Measurements from ENCODE around the gene OR2H1.
"Not testable (repeated sequence)": the region's sequence is repeated elsewhere in the genome, so short reads cannot be mapped to it uniquely, and the experiment has no call there.

The OR2H1 gene

GRCh38 chr6:29456971-29457370 lies at the start of gene OR2H1, which contains the start of gene OR11A1:
Gene OR2H1, plus strand, starts transcription at chr6:29457155. Its CDS starts 4,615 bp downstream, at chr6:29461770.
Gene OR11A1, minus strand, starts transcription at chr6:29457071. Its CDS starts 29,430 bp downstream, at chr6:29427641.
- DNase-seq, result no peak

- DNase-seq, result no peak
Measured at GRCh38 chr6:29414588-29414987, 42.4 kb upstream of the OR2H1 start, which contains the start of gene OR12D1. Gene OR12D1, plus strand, starts transcription at chr6:29414928.

GRCh38 chr6:29419516-29419915 lies 37.4 kb upstream of the OR2H1 start:
- no peak for DNase-seq

- no peak for DNase-seq
Measured at GRCh38 chr6:29424168-29424567, 32.8 kb upstream of the OR2H1 start.

- DNase-seq, result no peak
Measured at GRCh38 chr6:29424575-29424974, 32.4 kb upstream of the OR2H1 start.

GRCh38 chr6:29425075-29425474 lies 31.9 kb upstream of the OR2H1 start:
- DNase-seq, result no peak

- no peak for DNase-seq
Measured at GRCh38 chr6:29426654-29427053, 30.3 kb upstream of the OR2H1 start.

GRCh38 chr6:29436730-29437129 lies 20.2 kb upstream of the OR2H1 start:
- not testable (repeated sequence) for DNase-seq

- DNase-seq, result no peak
Measured at GRCh38 chr6:29439006-29439405, 17.9 kb upstream of the OR2H1 start, which contains the start of gene OR10C1. Gene OR10C1, plus strand, starts transcription at chr6:29439306. Its CDS starts 710 bp downstream, at chr6:29440016.

GRCh38 chr6:29442719-29443118 lies 14.2 kb upstream of the OR2H1 start:
- DNase-seq, result no peak

- not testable (repeated sequence) for DNase-seq
Measured at GRCh38 chr6:29444031-29444430, 12.9 kb upstream of the OR2H1 start.

- no peak for DNase-seq
Measured at GRCh38 chr6:29447670-29448069, 9.3 kb upstream of the OR2H1 start.

GRCh38 chr6:29451471-29452193 lies 5.3 kb upstream of the OR2H1 start:
- no peak for DNase-seq

- no peak for DNase-seq
Measured at GRCh38 chr6:29461021-29461814, 4.3 kb downstream of the OR2H1 start.

- no peak for DNase-seq
Measured at GRCh38 chr6:29462022-29462421, 5.1 kb downstream of the OR2H1 start.

- no peak for DNase-seq
Measured at GRCh38 chr6:29465279-29465678, 8.3 kb downstream of the OR2H1 start.

GRCh38 chr6:29465801-29466200 lies 8.8 kb downstream of the OR2H1 start:
- DNase-seq, result no peak

GRCh38 chr6:29466241-29466640 lies 9.3 kb downstream of the OR2H1 start:
- no peak for DNase-seq

GRCh38 chr6:29474996-29475395 lies 18.0 kb downstream of the OR2H1 start:
- no peak for DNase-seq

- DNase-seq, result no peak
Measured at GRCh38 chr6:29477923-29478450, 21.0 kb downstream of the OR2H1 start.

GRCh38 chr6:29478740-29479139 lies 21.8 kb downstream of the OR2H1 start:
- DNase-seq, result no peak

- no peak for DNase-seq
Measured at GRCh38 chr6:29479560-29479959, 22.6 kb downstream of the OR2H1 start.

- no peak for DNase-seq
Measured at GRCh38 chr6:29483186-29483585, 26.2 kb downstream of the OR2H1 start.

GRCh38 chr6:29483735-29484134 lies 26.8 kb downstream of the OR2H1 start:
- no peak for DNase-seq
